WTC11 (cell line): ENCODE results near the gene EIF5. TPM values are rescaled to one million over a fixed set of nuclear protein-coding genes. Genes with fewer than 3 reads are reported as not detected.

ENCODE experiments used
- ATAC-seq: fragments of 200-7000 bp; cut with Tn5 transposase; 2 replicates; pipeline ENCODE4 v1.10.0; 2021; ENCODE audit warnings: mild to moderate bottlenecking, moderate library complexity
- CTCF ChIA-PET: fragments of 300-600 bp; sonication (Branson Sonifier 250); formaldehyde crosslinking; loops from one replicate; lab custom pipeline; 2021; ENCODE audit warnings: antibody characterized with exemption; lab: Charles Lee
- POLR2A ChIA-PET: fragments of 350-600 bp; sonication (Branson Sonifier 250); formaldehyde crosslinking; loops from one replicate; lab custom pipeline; 2021; ENCODE audit warnings: antibody characterized with exemption; lab: Charles Lee
- DNase-seq: peaks from one replicate; pipeline ENCODE4 v3.0.0; 2021; ENCODE audit warnings: low spot score
- H3K27ac Mint-ChIP-seq: 2 replicates; pipeline ENCODE4 v1.8.0; 2021; ENCODE audit warnings: mixed read lengths
- H3K27me3 Mint-ChIP-seq: 2 replicates; pipeline ENCODE4 v1.8.0; 2021; ENCODE audit warnings: low read depth, mild to moderate bottlenecking, moderate library complexity, mixed read lengths
- H3K36me3 Mint-ChIP-seq: 2 replicates; pipeline ENCODE4 v1.8.0; 2021; ENCODE audit warnings: mixed read lengths
- H3K4me1 Mint-ChIP-seq: 2 replicates; pipeline ENCODE4 v1.8.0; 2022; ENCODE audit warnings: mixed read lengths
- H3K4me3 Mint-ChIP-seq: 2 replicates; pipeline ENCODE4 v1.8.0; 2021; ENCODE audit warnings: mild to moderate bottlenecking, moderate library complexity, mixed read lengths
- H3K9me3 Mint-ChIP-seq: 2 replicates; pipeline ENCODE4 v1.8.0; 2021; ENCODE audit warnings: mixed read lengths
- ATF3 ChIP-seq: sonication (generic); formaldehyde crosslinking; conservative IDR thresholded peaks from 2 replicates; pipeline ENCODE4 v1.8.1; 2022; ENCODE audit warnings: mild to moderate bottlenecking, missing genetic modification reagents
- CDX4 ChIP-seq: fragments of 250-450 bp; sonication (Bioruptor Pico); IDR thresholded peaks from 2 replicates; pipeline ENCODE4 v1.9.0; 2021; ENCODE audit warnings: moderate library complexity, mild to moderate bottlenecking, inconsistent platforms, borderline replicate concordance
- CTCF ChIP-seq: fragments of 200-600 bp; IDR thresholded peaks from 2 replicates; pipeline ENCODE4 v1.8.0; 2022; ENCODE audit warnings: antibody characterized with exemption
- ERG ChIP-seq: fragments of 250-450 bp; sonication (Bioruptor Pico); IDR thresholded peaks from 2 replicates; pipeline ENCODE4 v1.8.0; 2021; ENCODE audit warnings: mild to moderate bottlenecking
- IRF1 ChIP-seq: sonication (generic); formaldehyde crosslinking; IDR thresholded peaks from 2 replicates; pipeline ENCODE4 v1.8.0; 2023; ENCODE audit warnings: missing genetic modification reagents
- KAT7 ChIP-seq: sonication (generic); formaldehyde crosslinking; IDR thresholded peaks from 2 replicates; pipeline ENCODE4 v1.8.1; 2023; ENCODE audit warnings: missing genetic modification reagents, mild to moderate bottlenecking, borderline replicate concordance
- OVOL2 ChIP-seq: fragments of 250-450 bp; sonication (Bioruptor Pico); IDR thresholded peaks from 2 replicates; pipeline ENCODE4 v1.9.0; 2021; ENCODE audit warnings: mild to moderate bottlenecking, borderline replicate concordance
- RELA ChIP-seq: sonication (generic); formaldehyde crosslinking; IDR thresholded peaks from 2 replicates; pipeline ENCODE4 v1.8.1; 2022; ENCODE audit warnings: missing genetic modification reagents, mild to moderate bottlenecking, borderline replicate concordance
- TEAD1 ChIP-seq: sonication (generic); formaldehyde crosslinking; IDR thresholded peaks from 2 replicates; pipeline ENCODE4 v1.8.0; 2022; ENCODE audit warnings: mild to moderate bottlenecking, missing genetic modification reagents
- USF1 ChIP-seq: sonication (generic); formaldehyde crosslinking; IDR thresholded peaks from 2 replicates; pipeline ENCODE4 v1.8.0; 2022; ENCODE audit warnings: mild to moderate bottlenecking, missing genetic modification reagents
- USF2 ChIP-seq: sonication (generic); formaldehyde crosslinking; IDR thresholded peaks from 2 replicates; pipeline ENCODE4 v1.8.1; 2023; ENCODE audit warnings: mild to moderate bottlenecking, missing genetic modification reagents, moderate library complexity
- ZNF232 ChIP-seq: sonication (generic); formaldehyde crosslinking; IDR thresholded peaks from 2 replicates; pipeline ENCODE4 v1.8.0; 2022; ENCODE audit warnings: mild to moderate bottlenecking, missing genetic modification reagents
- ZNF263 ChIP-seq: sonication (generic); formaldehyde crosslinking; IDR thresholded peaks from 2 replicates; pipeline ENCODE4 v1.8.1; 2022; ENCODE audit warnings: low read depth, mild to moderate bottlenecking, moderate library complexity, missing genetic modification reagents
- ZNF425 ChIP-seq: fragments of 250-450 bp; sonication (Bioruptor Pico); conservative IDR thresholded peaks from 2 replicates; pipeline ENCODE4 v1.9.0; 2021; ENCODE audit warnings: mild to moderate bottlenecking
- ZNF532 ChIP-seq: fragments of 250-450 bp; sonication (Bioruptor Pico); IDR thresholded peaks from 2 replicates; pipeline ENCODE4 v1.9.0; 2021; ENCODE audit warnings: mild to moderate bottlenecking, borderline replicate concordance
- total RNA-seq: library from RNA; stranded (reverse); gene quantifications from 3 replicates; pipeline ENCODE4 v1.2.3, GENCODE V29; 2021

EIF5 gene
- total RNA-seq, 1 experiment from 2014 or later, result 282 TPM

GRCh38 chr14:103314496-103315277 lies 19.4 kb upstream of the EIF5 start:
- TF ChIP-seq ZNF263 (no peak), KAT7 (no peak), USF2 (CRISPR knock-in tag) (no peak), USF1 (CRISPR knock-in tag) (no peak), ERG (CRISPR knock-in tag) (no peak), RELA (CRISPR knock-in tag) (no peak), ZNF232 (CRISPR knock-in tag) (no peak), IRF1 (CRISPR knock-in tag) (no peak), CDX4 (CRISPR knock-in tag) (no peak), OVOL2 (CRISPR knock-in tag) (no peak), TEAD1 (CRISPR knock-in tag) (no peak), ZNF532 (CRISPR knock-in tag) (no peak), ATF3 (no peak), CTCF (no peak), ZNF425 (CRISPR knock-in tag) (no peak)
- Mint-ChIP-seq H3K36me3 (no peaks in the 10 kb centered on the region), H3K4me3 (no peak overlapping the region), H3K9me3 (no peaks in the 10 kb centered on the region), H3K4me1 (peaks cover 34% of the 10 kb centered on the region), H3K27ac (peak overlapping the region; percentile 54; the same call in 1 of the 2 replicates), H3K27me3 (no peaks in the 10 kb centered on the region)
- no peak for ATAC-seq
- no peak for DNase-seq
- ChIA-PET POLR2A (no interaction called here), CTCF (interaction anchor here (0.9 to 1.9 kb wide), 3 partner anchors 16 to 210 kb away, joined by 4 to 6 read pairs (median 4); no protein-coding TSS in a partner anchor)
